Measurements from ENCODE around the gene MTARC1.

Gene MTARC1

GRCh38 chr1:220786337-220787068, at the start of gene MTARC1:
Gene MTARC1, plus strand, starts transcription at chr1:220786913. Its CDS starts 32 bp downstream, at chr1:220786945.
- Histone ChIP-seq H3K9ac (no peak within 1 kb of the TSS), H3K4me1 (ENCODE audit: low read depth, poor library complexity, severe bottlenecking) (no peaks in the 10 kb centered on the region), H3K36me3 (ENCODE audit: insufficient read depth) (no peaks in the 10 kb centered on the region), H3K4me3 (IDR thresholded peaks at IDR 0.05; ENCODE audit: insufficient read depth, low read depth, low read length) (no peak within 1 kb of the TSS), H3K27ac (no peak within 1 kb of the TSS), H2AFZ (ENCODE audit: low read depth) (no peak within 1 kb of the TSS), H3K27me3 (ENCODE audit: insufficient read depth, low read depth) (no peaks in the 10 kb centered on the region), H3K79me2 (ENCODE audit: insufficient read depth, low read depth) (no peaks in the 10 kb centered on the region), H3K4me2 (no peak within 1 kb of the TSS), H4K20me1 (ENCODE audit: insufficient read depth) (no peaks in the 10 kb centered on the region)
- no peak for TF ChIP-seq CTCF (conservative IDR thresholded peaks at IDR 0.05; ENCODE audit: low read depth, low read length)

GRCh38 chr1:220741349-220741748, 45.4 kb upstream of the MTARC1 start:
- Histone ChIP-seq H3K27me3 (ENCODE audit: insufficient read depth, low read depth) (no peaks in the 10 kb centered on the region), H3K4me2 (no peak overlapping the region), H3K4me1 (ENCODE audit: low read depth, poor library complexity, severe bottlenecking) (no peaks in the 10 kb centered on the region), H3K4me3 (IDR thresholded peaks at IDR 0.05; ENCODE audit: insufficient read depth, low read depth, low read length) (no peak overlapping the region), H2AFZ (ENCODE audit: low read depth) (no peak overlapping the region), H3K79me2 (ENCODE audit: insufficient read depth, low read depth) (no peaks in the 10 kb centered on the region), H4K20me1 (ENCODE audit: insufficient read depth) (no peaks in the 10 kb centered on the region), H3K27ac (no peak overlapping the region), H3K9ac (no peak overlapping the region), H3K36me3 (ENCODE audit: insufficient read depth) (no peaks in the 10 kb centered on the region)
- no peak for TF ChIP-seq CTCF (conservative IDR thresholded peaks at IDR 0.05; ENCODE audit: low read depth, low read length)

GRCh38 chr1:220741825-220742224, 44.9 kb upstream of the MTARC1 start:
- Histone ChIP-seq H3K4me3 (IDR thresholded peaks at IDR 0.05; ENCODE audit: insufficient read depth, low read depth, low read length) (no peak overlapping the region), H3K27ac (no peak overlapping the region), H3K36me3 (ENCODE audit: insufficient read depth) (no peaks in the 10 kb centered on the region), H4K20me1 (ENCODE audit: insufficient read depth) (no peaks in the 10 kb centered on the region), H3K4me2 (no peak overlapping the region), H2AFZ (ENCODE audit: low read depth) (no peak overlapping the region), H3K27me3 (ENCODE audit: insufficient read depth, low read depth) (no peaks in the 10 kb centered on the region), H3K4me1 (ENCODE audit: low read depth, poor library complexity, severe bottlenecking) (no peaks in the 10 kb centered on the region), H3K9ac (no peak overlapping the region), H3K79me2 (ENCODE audit: insufficient read depth, low read depth) (no peaks in the 10 kb centered on the region)
- TF ChIP-seq CTCF (conservative IDR thresholded peaks at IDR 0.05; ENCODE audit: low read depth, low read length), result no peak

- Histone ChIP-seq H3K36me3 (ENCODE audit: insufficient read depth) (no peaks in the 10 kb centered on the region), H3K4me3 (IDR thresholded peaks at IDR 0.05; ENCODE audit: insufficient read depth, low read depth, low read length) (no peak overlapping the region), H3K4me2 (no peak overlapping the region), H3K27ac (no peak overlapping the region), H3K4me1 (ENCODE audit: low read depth, poor library complexity, severe bottlenecking) (no peaks in the 10 kb centered on the region), H4K20me1 (ENCODE audit: insufficient read depth) (no peaks in the 10 kb centered on the region), H3K79me2 (ENCODE audit: insufficient read depth, low read depth) (no peaks in the 10 kb centered on the region), H3K9ac (no peak overlapping the region), H2AFZ (ENCODE audit: low read depth) (no peak overlapping the region), H3K27me3 (ENCODE audit: insufficient read depth, low read depth) (no peaks in the 10 kb centered on the region)
- TF ChIP-seq CTCF (conservative IDR thresholded peaks at IDR 0.05; ENCODE audit: low read depth, low read length), result no peak
These were observed 44.2 kb upstream of the MTARC1 start for GRCh38 chr1:220742520-220742919.
